K562 (cell line): ENCODE results near the gene NT5C2.

ENCODE experiments used
- ATF3 ChIP-seq, 2 experiments: fragments of 450-650 bp in 1 of 2; sonication (generic) in 1 of 2; formaldehyde crosslinking in 1 of 2; IDR thresholded peaks in 1 of 2; conservative IDR thresholded peaks in 1 of 2; 2 replicates each; pipeline versions ENCODE4 v1.6.1 to v1.8.1; 2016 to 2023; ENCODE audit warnings: mild to moderate bottlenecking in 2 of 2, moderate library complexity in 2 of 2, inconsistent platforms in 1 of 2, missing genetic modification reagents in 1 of 2
- CTCF ChIP-seq, 3 experiments: IDR thresholded peaks in 2 of 3; conservative IDR thresholded peaks in 1 of 3; 2 replicates each; pipeline ENCODE4 v1.5.1; 2011 to 2012; ENCODE audit warnings: low read length in 3 of 3, mild to moderate bottlenecking in 3 of 3, control low read depth in 2 of 3, improper control_type of control experiment in 1 of 3, inconsistent platforms in 1 of 3, low read depth in 1 of 3, mixed read lengths in 1 of 3, moderate library complexity in 1 of 3; ENCODE audit not compliant: insufficient read depth in 2 of 3
- POLR2A ChIP-seq: fragments of 450-650 bp; conservative IDR thresholded peaks from 2 replicates; pipeline ENCODE4 v1.6.1; 2016
- SIX5 ChIP-seq, 2 experiments: IDR thresholded peaks; 2 replicates each; pipeline ENCODE4 v1.6.1; 2011; ENCODE audit warnings: low read length in 2 of 2, borderline replicate concordance in 1 of 2, low read depth in 1 of 2, mild to moderate bottlenecking in 1 of 2, moderate library complexity in 1 of 2; ENCODE audit not compliant: insufficient read depth in 1 of 2
- ZFPM2 ChIP-seq: fragments of 250-450 bp; sonication (Bioruptor Pico); IDR thresholded peaks from 2 replicates; pipeline ENCODE4 v1.5.1; 2022; ENCODE audit warnings: mild to moderate bottlenecking
- ZFX ChIP-seq: sonication (generic); formaldehyde crosslinking; IDR thresholded peaks from 2 replicates; pipeline ENCODE4 v1.8.0; 2022; ENCODE audit warnings: mild to moderate bottlenecking, missing genetic modification reagents, moderate library complexity
- ZNF140 ChIP-seq: fragments of 250-450 bp; sonication (Bioruptor Pico); IDR thresholded peaks from 2 replicates; pipeline ENCODE4 v1.8.0; 2021; ENCODE audit warnings: moderate library complexity, mild to moderate bottlenecking, inconsistent platforms
- ZNF274 ChIP-seq: IDR thresholded peaks from 2 replicates; pipeline ENCODE4 v1.6.1; 2011; ENCODE audit warnings: low read depth, mild to moderate bottlenecking, low read length, moderate library complexity, borderline replicate concordance

GRCh38 chr10:103096130-103096529, 96.9 kb downstream of the NT5C2 start:
- TF ChIP-seq ZNF140 (CRISPR knock-in tag) (no peak), ZFX (CRISPR knock-in tag) (no peak), ZFPM2 (no peak), POLR2A (no peak), SIX5 (IDR thresholded peaks at IDR 0.05; ENCODE audit: borderline replicate concordance in 1 of 2, insufficient read depth in 1 of 2, low read depth in 1 of 2, low read length in 2 of 2) (no peak), CTCF (IDR thresholded peaks at IDR 0.05 in 2 of 3, conservative IDR thresholded peaks at IDR 0.05 in 1 of 3; ENCODE audit: insufficient read depth in 2 of 3, low read depth in 1 of 3, low read length in 3 of 3) (no peak), ATF3 (IDR thresholded peaks at IDR 0.05) (no peak), ATF3 (CRISPR knock-in tag; conservative IDR thresholded peaks at IDR 0.05) (no peak), ZNF274 (no peak)
